Measurements from ENCODE around the gene SPDYE9.
"Not testable (repeated sequence)": the region's sequence is repeated elsewhere in the genome, so short reads cannot be mapped to it uniquely, and the experiment has no call there.

SPDYE9 gene

GRCh38 chr7:73085938-73086337, at the start of gene SPDYE9:
Gene SPDYE9 (minus strand): TSS chr7:73086038. CDS start chr7:73084238, 1,800 bp downstream.
- not testable (repeated sequence) for DNase-seq (ENCODE audit: low spot score)

GRCh38 chr7:73134866-73135265, 49.0 kb upstream of the SPDYE9 start:
- not testable (repeated sequence) for DNase-seq (ENCODE audit: low spot score)

GRCh38 chr7:73132651-73133217, 46.9 kb upstream of the SPDYE9 start:
- not testable (repeated sequence) for DNase-seq (ENCODE audit: low spot score)

- not testable (repeated sequence) for DNase-seq (ENCODE audit: low spot score)
Measured at GRCh38 chr7:73130612-73131011, 44.8 kb upstream of the SPDYE9 start.

- DNase-seq (ENCODE audit: low spot score) = not testable (repeated sequence)
Measured at GRCh38 chr7:73124126-73124525, 38.3 kb upstream of the SPDYE9 start.

- not testable (repeated sequence) for DNase-seq (ENCODE audit: low spot score)
Measured at GRCh38 chr7:73122778-73123447, 37.1 kb upstream of the SPDYE9 start.

- not testable (repeated sequence) for DNase-seq (ENCODE audit: low spot score)
Measured at GRCh38 chr7:73118155-73118554, 32.3 kb upstream of the SPDYE9 start.

- not testable (repeated sequence) for DNase-seq (ENCODE audit: low spot score)
Measured at GRCh38 chr7:73057811-73058210, 28.0 kb downstream of the SPDYE9 start, which contains the start of gene SPDYE11. Gene SPDYE11 (minus strand): TSS chr7:73057911. CDS start chr7:73056111, 1,800 bp downstream.

GRCh38 chr7:73029666-73030065, 56.2 kb downstream of the SPDYE9 start, which contains the start of gene SPDYE8:
Gene SPDYE8 (minus strand): TSS chr7:73029766. CDS start chr7:73027966, 1,800 bp downstream.
- DNase-seq (ENCODE audit: low spot score) = not testable (repeated sequence)

Measured in LoVo (cell line).